GM12864 (cell line): ENCODE measurements around the gene CD46.

Source experiments
- DNase-seq: peaks from one replicate; pipeline ENCODE4 v3.0.0-alpha.2; 2011; ENCODE audit warnings: low read depth
- H3K4me3 ChIP-seq: 2 replicates; pipeline ENCODE4 v1.5.1; 2011; ENCODE audit warnings: mild to moderate bottlenecking, low read depth, low read length, control low read depth
- TF ChIP-seq, protein P1 (sequence below): IDR thresholded peaks from 2 replicates; pipeline ENCODE4 v1.5.1; 2011; ENCODE audit warnings: low read depth, mild to moderate bottlenecking, moderate library complexity, low read length, control low read depth, inconsistent platforms; ENCODE audit errors: missing control alignments

CD46 gene

DNA sequence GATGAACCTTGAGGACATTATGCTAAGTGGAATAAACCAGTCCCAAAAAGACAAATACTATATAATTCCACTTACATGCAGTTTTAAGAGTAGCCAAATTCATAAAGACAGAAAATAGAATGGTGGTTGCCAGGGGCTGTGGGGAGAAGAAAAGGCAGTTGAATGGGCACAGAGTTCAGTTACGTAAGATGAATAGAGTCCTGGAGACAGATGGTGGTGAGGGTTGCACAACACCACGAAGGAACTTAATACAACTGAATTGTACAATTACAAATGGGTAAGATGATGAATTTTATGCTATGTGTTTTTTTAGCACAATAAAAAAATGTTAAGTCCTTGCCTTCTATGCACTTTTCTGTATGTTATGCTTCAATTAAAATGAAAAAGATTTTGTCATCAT lies 92.5 kb downstream of the CD46 start:
- DNase-seq = no peak
- TF ChIP-seq, protein P1, sequence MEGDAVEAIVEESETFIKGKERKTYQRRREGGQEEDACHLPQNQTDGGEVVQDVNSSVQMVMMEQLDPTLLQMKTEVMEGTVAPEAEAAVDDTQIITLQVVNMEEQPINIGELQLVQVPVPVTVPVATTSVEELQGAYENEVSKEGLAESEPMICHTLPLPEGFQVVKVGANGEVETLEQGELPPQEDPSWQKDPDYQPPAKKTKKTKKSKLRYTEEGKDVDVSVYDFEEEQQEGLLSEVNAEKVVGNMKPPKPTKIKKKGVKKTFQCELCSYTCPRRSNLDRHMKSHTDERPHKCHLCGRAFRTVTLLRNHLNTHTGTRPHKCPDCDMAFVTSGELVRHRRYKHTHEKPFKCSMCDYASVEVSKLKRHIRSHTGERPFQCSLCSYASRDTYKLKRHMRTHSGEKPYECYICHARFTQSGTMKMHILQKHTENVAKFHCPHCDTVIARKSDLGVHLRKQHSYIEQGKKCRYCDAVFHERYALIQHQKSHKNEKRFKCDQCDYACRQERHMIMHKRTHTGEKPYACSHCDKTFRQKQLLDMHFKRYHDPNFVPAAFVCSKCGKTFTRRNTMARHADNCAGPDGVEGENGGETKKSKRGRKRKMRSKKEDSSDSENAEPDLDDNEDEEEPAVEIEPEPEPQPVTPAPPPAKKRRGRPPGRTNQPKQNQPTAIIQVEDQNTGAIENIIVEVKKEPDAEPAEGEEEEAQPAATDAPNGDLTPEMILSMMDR = no peak
- H3K4me3 ChIP-seq = no peak overlapping the region
